Endothelial cell (in vitro differentiated cells): ENCODE measurements around the gene SIX2. TPM values are rescaled to one million over a fixed set of nuclear protein-coding genes. Genes with fewer than 3 reads are reported as not detected.

Experiments
- DNase-seq: peaks from one replicate; pipeline ENCODE4 v3.0.0; 2021; ENCODE audit warnings: low spot score
- H3K27ac Mint-ChIP-seq: one replicate; pipeline ENCODE4 v1.8.0; 2021; ENCODE audit warnings: mixed read lengths, inconsistent platforms; ENCODE audit not compliant: unreplicated experiment
- H3K27me3 Mint-ChIP-seq: one replicate; pipeline ENCODE4 v1.8.0; 2021; ENCODE audit warnings: mild to moderate bottlenecking, moderate library complexity, mixed read lengths, inconsistent platforms; ENCODE audit not compliant: unreplicated experiment
- H3K36me3 Mint-ChIP-seq: one replicate; pipeline ENCODE4 v1.8.0; 2021; ENCODE audit warnings: mild to moderate bottlenecking, low read depth, mixed read lengths, inconsistent platforms; ENCODE audit not compliant: unreplicated experiment
- H3K4me1 Mint-ChIP-seq: one replicate; pipeline ENCODE4 v1.8.0; 2021; ENCODE audit warnings: mild to moderate bottlenecking, mixed read lengths, inconsistent platforms; ENCODE audit not compliant: unreplicated experiment
- H3K4me3 Mint-ChIP-seq: one replicate; pipeline ENCODE4 v1.8.0; 2021; ENCODE audit warnings: mild to moderate bottlenecking, mixed read lengths, inconsistent platforms; ENCODE audit not compliant: unreplicated experiment
- H3K9me3 Mint-ChIP-seq: one replicate; pipeline ENCODE4 v1.8.0; 2021; ENCODE audit warnings: mixed read lengths, inconsistent platforms; ENCODE audit not compliant: unreplicated experiment
- total RNA-seq: library from RNA; stranded (reverse); fragmentation: NEBNext Ultra II Directional; extraction: Animal tissue kit (Norgen Biotek cat#: 25700); gene quantifications from one replicate; pipeline ENCODE4 v1.2.1, GENCODE V29; 2021; ENCODE audit not compliant: unreplicated experiment
- TF ChIP-seq, protein P1 (sequence below): fragments of 200-600 bp; sonication (generic); IDR thresholded peaks from one replicate; pipeline ENCODE4 v1.5.0; 2021; ENCODE audit warnings: antibody characterized with exemption; ENCODE audit not compliant: unreplicated experiment

Gene SIX2
- total RNA-seq, 1 donor from 2014 or later: 2.0 TPM

DNA sequence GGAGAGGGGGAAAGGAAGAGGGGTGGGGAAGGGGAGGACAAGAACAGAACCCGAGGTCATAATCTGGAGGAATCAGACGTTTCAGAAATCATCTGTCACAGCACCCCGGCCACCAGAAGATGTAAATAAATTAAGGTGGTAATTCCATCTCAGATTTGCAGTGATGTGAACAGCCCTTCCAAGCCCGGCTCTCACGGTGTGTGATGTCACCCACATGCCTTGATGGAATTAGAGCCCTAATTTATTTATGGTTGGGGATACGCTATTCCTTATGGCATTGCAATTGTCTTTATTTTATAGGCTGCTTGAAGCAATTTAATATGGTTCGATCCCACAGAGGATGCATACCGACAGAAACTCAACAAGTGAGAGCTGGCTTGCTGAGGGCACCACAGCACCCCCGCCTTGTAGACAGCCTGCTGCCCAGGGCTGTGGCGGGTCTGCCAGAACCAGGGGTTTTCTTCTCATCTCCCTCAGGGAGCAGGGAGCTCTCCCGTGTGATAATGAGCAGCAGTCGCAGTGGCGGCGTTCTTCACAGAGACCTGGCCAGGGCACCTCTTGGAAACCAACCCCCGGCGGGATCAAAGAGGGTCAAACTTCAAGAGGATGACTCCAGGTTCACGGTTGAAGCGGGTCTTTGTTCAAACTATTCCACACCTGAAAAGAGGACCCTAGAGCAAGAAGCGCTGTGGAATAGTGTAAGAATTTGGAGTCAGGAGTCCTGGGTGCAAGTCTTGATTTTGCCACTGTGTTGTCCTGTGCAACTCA, 40.5 kb upstream of the SIX2 start:
- H3K9me3 Mint-ChIP-seq: no peaks in the 10 kb centered on the region
- TF ChIP-seq, protein P1, sequence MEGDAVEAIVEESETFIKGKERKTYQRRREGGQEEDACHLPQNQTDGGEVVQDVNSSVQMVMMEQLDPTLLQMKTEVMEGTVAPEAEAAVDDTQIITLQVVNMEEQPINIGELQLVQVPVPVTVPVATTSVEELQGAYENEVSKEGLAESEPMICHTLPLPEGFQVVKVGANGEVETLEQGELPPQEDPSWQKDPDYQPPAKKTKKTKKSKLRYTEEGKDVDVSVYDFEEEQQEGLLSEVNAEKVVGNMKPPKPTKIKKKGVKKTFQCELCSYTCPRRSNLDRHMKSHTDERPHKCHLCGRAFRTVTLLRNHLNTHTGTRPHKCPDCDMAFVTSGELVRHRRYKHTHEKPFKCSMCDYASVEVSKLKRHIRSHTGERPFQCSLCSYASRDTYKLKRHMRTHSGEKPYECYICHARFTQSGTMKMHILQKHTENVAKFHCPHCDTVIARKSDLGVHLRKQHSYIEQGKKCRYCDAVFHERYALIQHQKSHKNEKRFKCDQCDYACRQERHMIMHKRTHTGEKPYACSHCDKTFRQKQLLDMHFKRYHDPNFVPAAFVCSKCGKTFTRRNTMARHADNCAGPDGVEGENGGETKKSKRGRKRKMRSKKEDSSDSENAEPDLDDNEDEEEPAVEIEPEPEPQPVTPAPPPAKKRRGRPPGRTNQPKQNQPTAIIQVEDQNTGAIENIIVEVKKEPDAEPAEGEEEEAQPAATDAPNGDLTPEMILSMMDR: no peak
- H3K27me3 Mint-ChIP-seq: peaks cover 6% of the 10 kb centered on the region
- no peak overlapping the region for H3K4me3 Mint-ChIP-seq
- no peaks in the 10 kb centered on the region for H3K4me1 Mint-ChIP-seq
- no peak overlapping the region for H3K27ac Mint-ChIP-seq
- DNase-seq: no peak
- H3K36me3 Mint-ChIP-seq: no peaks in the 10 kb centered on the region

DNA sequence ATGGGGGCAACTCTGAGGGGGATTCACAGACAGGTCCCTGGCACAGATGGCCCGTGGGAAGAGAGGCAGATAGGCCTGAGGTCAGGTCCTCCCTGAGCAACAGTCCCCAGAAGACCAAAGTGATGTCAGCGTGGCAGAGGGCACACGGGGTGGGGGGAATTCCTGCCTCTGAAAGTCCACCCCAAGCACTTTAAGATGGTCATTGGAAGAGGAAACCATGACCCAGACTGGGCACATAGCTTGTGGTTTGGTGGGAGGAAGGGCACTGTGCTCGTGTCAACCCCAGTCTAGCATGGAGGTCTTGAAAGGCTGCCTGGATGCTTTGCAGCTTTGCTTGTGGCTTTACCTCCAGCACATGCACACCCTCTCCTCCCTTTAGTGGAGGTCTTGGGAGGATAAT, 38.0 kb upstream of the SIX2 start:
- H3K27me3 Mint-ChIP-seq: peaks cover 1% of the 10 kb centered on the region
- DNase-seq: no peak
- no peak overlapping the region for H3K27ac Mint-ChIP-seq
- no peak overlapping the region for H3K4me3 Mint-ChIP-seq
- H3K4me1 Mint-ChIP-seq: peaks cover 7% of the 10 kb centered on the region
- TF ChIP-seq, protein P1: no peak
- no peaks in the 10 kb centered on the region for H3K9me3 Mint-ChIP-seq
- H3K36me3 Mint-ChIP-seq: no peaks in the 10 kb centered on the region

- Mint-ChIP-seq H3K27me3 (peaks cover 1% of the 10 kb centered on the region), H3K4me3 (no peak overlapping the region), H3K27ac (no peak overlapping the region), H3K4me1 (peaks cover 7% of the 10 kb centered on the region), H3K36me3 (no peaks in the 10 kb centered on the region), H3K9me3 (no peaks in the 10 kb centered on the region)
- no peak for DNase-seq
- TF ChIP-seq, protein P1: no peak
These were observed 37.5 kb upstream of the SIX2 start for GRCh38 chr2:45046786-45047185.

GRCh38 chr2:45045706-45046105, 36.5 kb upstream of the SIX2 start:
- Mint-ChIP-seq H3K9me3 (no peaks in the 10 kb centered on the region), H3K4me3 (no peak overlapping the region), H3K36me3 (no peaks in the 10 kb centered on the region), H3K27ac (no peak overlapping the region), H3K4me1 (peaks cover 7% of the 10 kb centered on the region), H3K27me3 (peaks cover 1% of the 10 kb centered on the region)
- TF ChIP-seq, protein P1: no peak
- DNase-seq: no peak

DNA sequence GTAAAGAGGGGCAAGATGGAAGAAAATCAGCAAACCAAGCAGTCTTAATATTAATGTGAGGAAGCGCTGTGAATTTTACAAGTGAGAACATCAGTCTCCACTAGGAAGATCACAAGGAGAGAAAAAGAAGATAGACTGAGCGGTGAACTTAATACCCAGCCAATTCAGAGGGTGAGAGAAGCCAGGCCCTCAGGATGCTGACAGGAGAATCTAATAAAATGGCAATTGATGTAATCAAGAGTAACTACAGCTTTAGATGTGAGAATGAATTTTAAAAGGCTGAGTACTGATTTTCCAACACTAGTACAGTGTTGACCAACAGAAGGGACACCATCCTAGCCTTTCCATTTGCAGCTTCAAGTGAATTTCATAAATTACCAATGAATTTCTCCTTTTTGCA, 35.7 kb upstream of the SIX2 start:
- Mint-ChIP-seq H3K4me3 (no peak overlapping the region), H3K9me3 (no peaks in the 10 kb centered on the region), H3K4me1 (peaks cover 7% of the 10 kb centered on the region), H3K36me3 (no peaks in the 10 kb centered on the region), H3K27me3 (peaks cover 1% of the 10 kb centered on the region), H3K27ac (no peak overlapping the region)
- DNase-seq: no peak
- TF ChIP-seq, protein P1: no peak
